ENCODE data around the gene ADGRE3.
A peak's percentile ranks its signal among the peaks of the same experiment; 100 is the strongest.

Gene ADGRE3, protein sequence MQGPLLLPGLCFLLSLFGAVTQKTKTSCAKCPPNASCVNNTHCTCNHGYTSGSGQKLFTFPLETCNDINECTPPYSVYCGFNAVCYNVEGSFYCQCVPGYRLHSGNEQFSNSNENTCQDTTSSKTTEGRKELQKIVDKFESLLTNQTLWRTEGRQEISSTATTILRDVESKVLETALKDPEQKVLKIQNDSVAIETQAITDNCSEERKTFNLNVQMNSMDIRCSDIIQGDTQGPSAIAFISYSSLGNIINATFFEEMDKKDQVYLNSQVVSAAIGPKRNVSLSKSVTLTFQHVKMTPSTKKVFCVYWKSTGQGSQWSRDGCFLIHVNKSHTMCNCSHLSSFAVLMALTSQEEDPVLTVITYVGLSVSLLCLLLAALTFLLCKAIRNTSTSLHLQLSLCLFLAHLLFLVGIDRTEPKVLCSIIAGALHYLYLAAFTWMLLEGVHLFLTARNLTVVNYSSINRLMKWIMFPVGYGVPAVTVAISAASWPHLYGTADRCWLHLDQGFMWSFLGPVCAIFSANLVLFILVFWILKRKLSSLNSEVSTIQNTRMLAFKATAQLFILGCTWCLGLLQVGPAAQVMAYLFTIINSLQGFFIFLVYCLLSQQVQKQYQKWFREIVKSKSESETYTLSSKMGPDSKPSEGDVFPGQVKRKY

DNA sequence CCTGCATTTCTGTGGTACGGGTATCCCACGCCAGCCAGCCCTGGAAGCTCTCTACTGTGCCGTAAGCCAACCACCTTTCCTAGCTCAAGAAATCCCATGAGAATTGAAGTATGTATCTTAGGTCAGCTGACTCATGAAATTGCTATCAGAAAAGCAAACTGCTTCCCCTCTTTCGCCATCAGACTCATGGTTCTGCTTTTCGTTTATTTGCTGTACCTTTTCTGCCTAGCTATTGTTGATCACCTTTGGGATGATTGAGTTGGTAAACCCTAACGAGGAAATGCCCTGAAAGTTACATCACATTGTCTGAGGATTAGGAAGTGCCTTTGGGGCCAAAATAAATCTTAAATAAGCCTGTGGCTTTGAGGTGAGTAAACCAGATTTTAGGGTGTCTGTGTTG, at the start of gene ADGRE3:
Gene ADGRE3, minus strand, starts transcription at position 81 of the 400 bp plus-strand sequence. Its CDS starts 74 bp downstream, at position 7.
- no peaks in the 10 kb centered on the region for H3K9me3 ChIP-seq (ENCODE audit: control insufficient read depth in 2 of 2, low read length in 2 of 2)
- no peak within 1 kb of the TSS for H3K9ac ChIP-seq (ENCODE audit: low read depth in 1 of 2, low read length in 2 of 2)
- H3K4me1 ChIP-seq (ENCODE audit: control insufficient read depth in 2 of 2, insufficient read depth in 2 of 2, low read length in 2 of 2) = no peaks in the 10 kb centered on the region
- H3K4me3 ChIP-seq (ENCODE audit: low read length in 2 of 2) = no peak within 1 kb of the TSS
- no peaks in the 10 kb centered on the region for H3K36me3 ChIP-seq (ENCODE audit: control insufficient read depth in 2 of 2, insufficient read depth in 2 of 2, low read length in 2 of 2)
- H3K27me3 ChIP-seq (ENCODE audit: control insufficient read depth in 2 of 2, insufficient read depth in 2 of 2, low read length in 2 of 2) = no peaks in the 10 kb centered on the region
- no peak within 1 kb of the TSS for H3K27ac ChIP-seq (ENCODE audit: low read depth in 2 of 2, low read length in 2 of 2)

DNA sequence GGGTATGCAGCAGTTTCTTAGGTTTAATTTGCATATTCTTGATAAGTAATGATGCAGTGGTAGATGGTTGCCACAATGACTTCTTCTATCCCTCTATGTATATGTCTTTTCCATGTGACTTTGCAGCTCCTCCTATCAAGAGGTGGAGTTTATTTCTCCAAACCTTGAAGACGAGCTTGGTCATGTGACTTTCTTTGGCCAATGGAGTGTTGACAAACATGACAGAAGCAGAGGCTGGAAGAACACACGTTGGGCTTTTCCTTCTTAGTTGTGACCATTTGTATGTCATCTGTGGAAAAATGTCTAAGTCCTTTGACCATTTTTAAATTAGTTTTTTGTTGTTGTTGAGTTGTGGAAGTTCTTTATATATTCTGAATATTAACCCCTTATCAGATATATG, 47.5 kb upstream of the ADGRE3 start:
- H3K9me3 ChIP-seq (ENCODE audit: control insufficient read depth in 2 of 2, low read length in 2 of 2) = peaks cover 37 to 42% of the 10 kb centered on the region in 2 donors
- H3K4me1 ChIP-seq (ENCODE audit: control insufficient read depth in 2 of 2, insufficient read depth in 2 of 2, low read length in 2 of 2) = no peaks in the 10 kb centered on the region
- H3K9ac ChIP-seq (ENCODE audit: low read depth in 1 of 2, low read length in 2 of 2) = no peak overlapping the region
- no peaks in the 10 kb centered on the region for H3K27me3 ChIP-seq (ENCODE audit: control insufficient read depth in 2 of 2, insufficient read depth in 2 of 2, low read length in 2 of 2)
- peaks cover 20 to 23% of the 10 kb centered on the region in 2 donors for H3K36me3 ChIP-seq (ENCODE audit: control insufficient read depth in 2 of 2, insufficient read depth in 2 of 2, low read length in 2 of 2)
- H3K27ac ChIP-seq (ENCODE audit: low read depth in 2 of 2, low read length in 2 of 2) = no peak overlapping the region
- H3K4me3 ChIP-seq (ENCODE audit: low read length in 2 of 2) = no peak overlapping the region

DNA sequence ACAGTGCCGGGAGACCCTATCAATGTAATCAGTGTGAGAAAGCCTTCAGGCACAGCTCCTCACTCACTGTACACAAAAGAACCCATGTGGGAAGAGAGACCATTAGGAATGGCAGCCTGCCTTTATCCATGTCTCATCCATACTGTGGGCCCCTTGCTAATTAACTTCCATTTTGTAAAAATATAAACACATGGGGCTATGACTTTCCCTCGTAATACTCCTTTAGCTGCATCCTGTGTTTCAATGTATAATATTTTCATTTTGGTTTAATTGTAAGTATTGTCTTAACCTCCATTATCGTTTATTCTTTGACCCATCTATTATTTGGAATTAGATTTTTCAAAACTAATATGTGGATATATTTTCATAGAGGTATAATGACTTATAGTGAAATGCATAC, 44.5 kb upstream of the ADGRE3 start:
- H3K9ac ChIP-seq (ENCODE audit: low read depth in 1 of 2, low read length in 2 of 2) = no peak overlapping the region
- H3K27ac ChIP-seq (ENCODE audit: low read depth in 2 of 2, low read length in 2 of 2) = no peak overlapping the region
- H3K36me3 ChIP-seq (ENCODE audit: control insufficient read depth in 2 of 2, insufficient read depth in 2 of 2, low read length in 2 of 2) = peaks cover 46 to 49% of the 10 kb centered on the region in 2 donors
- H3K9me3 ChIP-seq (ENCODE audit: control insufficient read depth in 2 of 2, low read length in 2 of 2) = peaks cover 47 to 53% of the 10 kb centered on the region in 2 donors
- H3K4me3 ChIP-seq (ENCODE audit: low read length in 2 of 2) = peak overlapping the region in 1 of 2 donors; percentile 32
- no peaks in the 10 kb centered on the region for H3K4me1 ChIP-seq (ENCODE audit: control insufficient read depth in 2 of 2, insufficient read depth in 2 of 2, low read length in 2 of 2)
- no peaks in the 10 kb centered on the region for H3K27me3 ChIP-seq (ENCODE audit: control insufficient read depth in 2 of 2, insufficient read depth in 2 of 2, low read length in 2 of 2)

DNA sequence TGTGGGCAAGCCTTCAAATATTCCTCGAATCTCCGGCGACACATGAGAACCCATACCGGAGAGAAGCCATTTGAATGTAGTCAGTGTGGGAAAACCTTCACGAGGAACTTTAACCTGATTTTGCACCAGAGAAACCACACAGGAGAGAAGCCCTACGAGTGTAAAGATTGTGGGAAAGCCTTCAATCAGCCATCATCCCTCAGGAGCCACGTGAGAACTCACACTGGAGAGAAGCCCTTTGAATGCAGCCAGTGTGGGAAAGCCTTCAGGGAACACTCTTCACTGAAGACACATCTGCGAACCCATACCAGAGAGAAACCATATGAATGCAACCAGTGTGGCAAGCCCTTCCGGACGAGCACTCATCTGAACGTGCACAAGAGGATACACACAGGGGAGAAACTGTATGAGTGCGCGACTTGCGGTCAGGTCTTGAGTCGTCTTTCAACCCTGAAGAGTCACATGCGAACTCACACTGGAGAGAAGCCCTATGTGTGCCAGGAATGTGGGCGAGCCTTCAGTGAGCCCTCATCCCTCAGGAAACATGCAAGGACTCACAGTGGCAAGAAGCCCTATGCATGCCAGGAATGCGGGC, 44.0 kb upstream of the ADGRE3 start:
- Histone ChIP-seq H3K27ac (ENCODE audit: low read depth in 2 of 2, low read length in 2 of 2) (no peak overlapping the region), H3K9ac (ENCODE audit: low read depth in 1 of 2, low read length in 2 of 2) (no peak overlapping the region), H3K4me3 (ENCODE audit: low read length in 2 of 2) (peak overlapping the region in 1 of 2 donors; percentile 32), H3K4me1 (ENCODE audit: control insufficient read depth in 2 of 2, insufficient read depth in 2 of 2, low read length in 2 of 2) (no peaks in the 10 kb centered on the region), H3K36me3 (ENCODE audit: control insufficient read depth in 2 of 2, insufficient read depth in 2 of 2, low read length in 2 of 2) (peaks cover 49 to 50% of the 10 kb centered on the region in 2 donors), H3K27me3 (ENCODE audit: control insufficient read depth in 2 of 2, insufficient read depth in 2 of 2, low read length in 2 of 2) (no peaks in the 10 kb centered on the region), H3K9me3 (ENCODE audit: control insufficient read depth in 2 of 2, low read length in 2 of 2) (peaks cover 47 to 48% of the 10 kb centered on the region in 2 donors)

DNA sequence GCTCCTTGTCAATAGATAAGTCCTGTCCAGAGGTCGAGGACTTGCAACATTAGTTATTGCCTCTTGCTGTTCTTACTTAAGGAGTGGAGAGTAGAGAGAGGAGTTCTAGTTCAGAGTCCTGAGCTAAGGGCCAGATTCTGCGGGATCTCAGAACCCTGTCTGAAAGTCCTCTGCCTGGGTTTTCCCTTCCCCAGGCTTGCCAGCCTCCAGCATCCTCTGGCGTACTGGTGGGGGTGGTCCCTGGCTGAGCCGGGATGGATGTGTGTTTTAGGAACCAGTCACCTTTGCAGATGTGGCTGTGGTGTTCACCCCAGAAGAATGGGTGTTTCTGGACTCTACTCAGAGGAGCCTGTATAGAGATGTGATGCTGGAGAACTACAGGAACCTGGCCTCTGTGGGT, 41.2 kb upstream of the ADGRE3 start:
- peaks cover 60 to 65% of the 10 kb centered on the region in 2 donors for H3K36me3 ChIP-seq (ENCODE audit: control insufficient read depth in 2 of 2, insufficient read depth in 2 of 2, low read length in 2 of 2)
- no peaks in the 10 kb centered on the region for H3K4me1 ChIP-seq (ENCODE audit: control insufficient read depth in 2 of 2, insufficient read depth in 2 of 2, low read length in 2 of 2)
- H3K9ac ChIP-seq (ENCODE audit: low read depth in 1 of 2, low read length in 2 of 2) = no peak overlapping the region
- no peak overlapping the region for H3K27ac ChIP-seq (ENCODE audit: low read depth in 2 of 2, low read length in 2 of 2)
- no peak overlapping the region for H3K4me3 ChIP-seq (ENCODE audit: low read length in 2 of 2)
- no peaks in the 10 kb centered on the region for H3K27me3 ChIP-seq (ENCODE audit: control insufficient read depth in 2 of 2, insufficient read depth in 2 of 2, low read length in 2 of 2)
- H3K9me3 ChIP-seq (ENCODE audit: control insufficient read depth in 2 of 2, low read length in 2 of 2) = peaks cover 36 to 44% of the 10 kb centered on the region in 2 donors

DNA sequence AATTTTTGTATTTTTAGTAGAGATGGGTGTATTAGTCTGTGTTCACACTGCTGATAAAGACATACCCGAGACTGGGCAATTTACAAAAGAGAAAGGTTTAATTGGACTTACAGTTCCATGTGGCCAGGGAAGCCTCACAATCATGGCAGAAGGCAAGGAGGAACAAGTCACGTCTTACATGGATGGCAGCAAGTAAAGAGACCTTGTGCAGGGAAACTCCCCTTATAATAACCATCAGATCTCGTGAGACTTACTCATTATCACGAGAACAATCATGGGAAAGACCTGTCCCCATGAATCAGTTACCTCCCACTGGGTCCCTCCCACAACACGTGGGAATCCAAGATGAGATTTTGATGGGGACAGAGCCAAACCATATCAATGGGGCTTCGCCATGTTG, 29.8 kb upstream of the ADGRE3 start:
- Histone ChIP-seq H3K4me3 (ENCODE audit: low read length in 2 of 2) (no peak overlapping the region), H3K4me1 (ENCODE audit: control insufficient read depth in 2 of 2, insufficient read depth in 2 of 2, low read length in 2 of 2) (no peaks in the 10 kb centered on the region), H3K9ac (ENCODE audit: low read depth in 1 of 2, low read length in 2 of 2) (no peak overlapping the region), H3K36me3 (ENCODE audit: control insufficient read depth in 2 of 2, insufficient read depth in 2 of 2, low read length in 2 of 2) (peaks cover 58 to 73% of the 10 kb centered on the region in 2 donors), H3K27ac (ENCODE audit: low read depth in 2 of 2, low read length in 2 of 2) (no peak overlapping the region), H3K9me3 (ENCODE audit: control insufficient read depth in 2 of 2, low read length in 2 of 2) (no peaks in the 10 kb centered on the region), H3K27me3 (ENCODE audit: control insufficient read depth in 2 of 2, insufficient read depth in 2 of 2, low read length in 2 of 2) (no peaks in the 10 kb centered on the region)

DNA sequence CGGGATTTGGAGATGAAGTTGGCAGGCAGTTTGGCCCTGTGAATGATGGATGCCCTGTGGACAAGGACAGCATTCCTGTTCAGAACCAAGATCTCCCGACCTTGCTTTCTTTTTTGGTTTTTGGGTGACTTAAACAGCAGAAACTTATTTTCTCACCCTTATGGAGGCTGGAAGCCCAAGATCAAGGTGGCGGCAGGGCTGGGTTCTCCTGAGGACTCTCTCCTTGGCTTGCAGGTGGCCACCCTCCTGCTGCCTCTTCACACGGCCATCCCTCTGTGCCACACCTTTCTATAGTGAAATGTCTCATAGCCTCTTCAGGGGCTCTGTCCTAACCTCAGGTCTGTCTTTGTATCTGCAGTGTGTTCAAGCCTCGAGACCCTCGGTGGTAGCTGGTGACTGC, 29.2 kb upstream of the ADGRE3 start:
- Histone ChIP-seq H3K27me3 (ENCODE audit: control insufficient read depth in 2 of 2, insufficient read depth in 2 of 2, low read length in 2 of 2) (no peaks in the 10 kb centered on the region), H3K36me3 (ENCODE audit: control insufficient read depth in 2 of 2, insufficient read depth in 2 of 2, low read length in 2 of 2) (peaks cover 57 to 73% of the 10 kb centered on the region in 2 donors), H3K27ac (ENCODE audit: low read depth in 2 of 2, low read length in 2 of 2) (no peak overlapping the region), H3K9ac (ENCODE audit: low read depth in 1 of 2, low read length in 2 of 2) (no peak overlapping the region), H3K4me1 (ENCODE audit: control insufficient read depth in 2 of 2, insufficient read depth in 2 of 2, low read length in 2 of 2) (no peaks in the 10 kb centered on the region), H3K9me3 (ENCODE audit: control insufficient read depth in 2 of 2, low read length in 2 of 2) (no peaks in the 10 kb centered on the region), H3K4me3 (ENCODE audit: low read length in 2 of 2) (no peak overlapping the region)

DNA sequence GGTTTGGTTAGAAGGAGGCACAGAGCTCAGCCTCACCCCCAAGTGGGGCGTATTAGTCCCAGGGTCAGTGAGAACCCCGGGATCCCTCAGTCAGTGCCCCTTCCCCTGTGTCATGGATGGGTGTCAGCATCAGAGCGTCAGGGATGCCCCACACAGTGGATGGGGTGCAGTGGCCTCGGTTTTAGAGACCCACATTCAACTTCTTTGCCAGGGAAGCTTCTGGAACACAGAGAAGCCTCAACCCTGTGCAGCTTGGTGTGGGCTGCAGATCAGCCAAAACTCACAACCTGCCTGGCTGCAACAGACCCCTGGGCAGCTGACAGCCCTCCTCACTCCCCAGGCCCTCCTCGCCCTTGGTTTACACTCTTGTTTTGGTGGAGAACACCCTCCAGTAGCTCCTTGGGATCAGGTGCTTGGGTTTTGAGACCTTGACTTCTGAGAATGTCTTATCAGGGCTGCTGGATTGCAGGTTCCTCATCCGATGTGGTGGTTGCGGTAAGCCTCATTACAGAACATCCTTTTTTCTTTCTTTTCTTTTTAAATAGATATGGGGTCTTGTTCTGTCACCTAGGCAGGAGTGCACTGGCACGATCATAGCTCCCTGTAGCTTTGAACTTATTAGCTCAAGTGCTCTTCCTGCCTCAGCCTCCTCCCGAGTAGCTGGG, 26.2 kb upstream of the ADGRE3 start:
- H3K4me1 ChIP-seq (ENCODE audit: control insufficient read depth in 2 of 2, insufficient read depth in 2 of 2, low read length in 2 of 2) = no peaks in the 10 kb centered on the region
- peaks cover 48 to 66% of the 10 kb centered on the region in 2 donors for H3K36me3 ChIP-seq (ENCODE audit: control insufficient read depth in 2 of 2, insufficient read depth in 2 of 2, low read length in 2 of 2)
- H3K9me3 ChIP-seq (ENCODE audit: control insufficient read depth in 2 of 2, low read length in 2 of 2) = no peaks in the 10 kb centered on the region
- no peak overlapping the region for H3K9ac ChIP-seq (ENCODE audit: low read depth in 1 of 2, low read length in 2 of 2)
- H3K27ac ChIP-seq (ENCODE audit: low read depth in 2 of 2, low read length in 2 of 2) = no peak overlapping the region
- no peaks in the 10 kb centered on the region for H3K27me3 ChIP-seq (ENCODE audit: control insufficient read depth in 2 of 2, insufficient read depth in 2 of 2, low read length in 2 of 2)
- H3K4me3 ChIP-seq (ENCODE audit: low read length in 2 of 2) = no peak overlapping the region

DNA sequence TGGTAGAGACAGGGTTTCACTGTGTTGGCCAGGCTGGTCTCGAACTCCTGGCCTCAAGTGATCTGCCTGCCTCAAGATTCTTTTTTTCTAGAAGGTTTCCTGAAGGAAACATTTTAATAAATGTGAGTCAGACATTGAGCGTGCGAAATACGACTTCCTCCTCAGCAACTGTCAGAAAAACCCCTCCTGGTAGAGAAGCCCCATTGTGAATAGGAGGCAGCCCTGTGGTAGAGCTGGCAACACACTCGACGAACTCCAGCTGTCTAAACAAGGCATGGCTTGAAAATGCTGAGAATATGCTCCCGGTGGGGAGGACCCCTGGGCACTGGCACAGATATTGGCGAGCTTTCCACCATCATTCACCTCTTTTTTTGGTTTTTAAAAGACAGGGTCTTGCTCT, 25.0 kb upstream of the ADGRE3 start:
- Histone ChIP-seq H3K9ac (ENCODE audit: low read depth in 1 of 2, low read length in 2 of 2) (no peak overlapping the region), H3K9me3 (ENCODE audit: control insufficient read depth in 2 of 2, low read length in 2 of 2) (no peaks in the 10 kb centered on the region), H3K4me3 (ENCODE audit: low read length in 2 of 2) (no peak overlapping the region), H3K27me3 (ENCODE audit: control insufficient read depth in 2 of 2, insufficient read depth in 2 of 2, low read length in 2 of 2) (no peaks in the 10 kb centered on the region), H3K27ac (ENCODE audit: low read depth in 2 of 2, low read length in 2 of 2) (no peak overlapping the region), H3K4me1 (ENCODE audit: control insufficient read depth in 2 of 2, insufficient read depth in 2 of 2, low read length in 2 of 2) (no peaks in the 10 kb centered on the region), H3K36me3 (ENCODE audit: control insufficient read depth in 2 of 2, insufficient read depth in 2 of 2, low read length in 2 of 2) (peaks cover 53 to 69% of the 10 kb centered on the region in 2 donors)

DNA sequence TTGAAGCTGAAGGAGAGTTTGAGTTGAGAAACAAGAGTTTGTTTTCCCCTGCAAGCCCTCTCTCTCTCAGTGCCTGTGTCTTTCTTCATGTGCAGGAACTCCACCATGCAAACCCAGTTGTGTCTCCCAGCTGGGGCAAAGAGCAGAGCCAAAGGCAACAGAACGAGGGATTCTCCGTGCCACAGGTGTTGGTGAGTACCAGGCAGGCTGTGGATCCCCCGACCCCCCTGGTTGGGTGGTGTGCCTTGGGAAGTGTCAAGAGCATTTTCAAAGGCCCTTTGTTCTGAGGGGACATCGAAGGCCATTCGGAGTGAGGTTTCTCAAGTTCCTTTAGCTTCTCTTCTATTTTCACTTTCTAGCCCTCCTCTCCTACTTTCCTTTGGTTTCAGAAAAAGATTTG, 20.8 kb upstream of the ADGRE3 start:
- H3K9me3 ChIP-seq (ENCODE audit: control insufficient read depth in 2 of 2, low read length in 2 of 2) = no peaks in the 10 kb centered on the region
- no peak overlapping the region for H3K27ac ChIP-seq (ENCODE audit: low read depth in 2 of 2, low read length in 2 of 2)
- H3K36me3 ChIP-seq (ENCODE audit: control insufficient read depth in 2 of 2, insufficient read depth in 2 of 2, low read length in 2 of 2) = peaks cover 23 to 42% of the 10 kb centered on the region in 2 donors
- H3K4me3 ChIP-seq (ENCODE audit: low read length in 2 of 2) = no peak overlapping the region
- H3K4me1 ChIP-seq (ENCODE audit: control insufficient read depth in 2 of 2, insufficient read depth in 2 of 2, low read length in 2 of 2) = no peaks in the 10 kb centered on the region
- H3K9ac ChIP-seq (ENCODE audit: low read depth in 1 of 2, low read length in 2 of 2) = no peak overlapping the region
- H3K27me3 ChIP-seq (ENCODE audit: control insufficient read depth in 2 of 2, insufficient read depth in 2 of 2, low read length in 2 of 2) = no peaks in the 10 kb centered on the region
